GM18526 (cell line): ENCODE measurements around the gene NFATC2.

Experiments used
- POLR2A ChIP-seq: IDR thresholded peaks from 3 replicates; pipeline ENCODE4 v1.6.1; 2011; ENCODE audit not compliant: insufficient read length; ENCODE audit errors: extremely low read depth

The NFATC2 gene

DNA sequence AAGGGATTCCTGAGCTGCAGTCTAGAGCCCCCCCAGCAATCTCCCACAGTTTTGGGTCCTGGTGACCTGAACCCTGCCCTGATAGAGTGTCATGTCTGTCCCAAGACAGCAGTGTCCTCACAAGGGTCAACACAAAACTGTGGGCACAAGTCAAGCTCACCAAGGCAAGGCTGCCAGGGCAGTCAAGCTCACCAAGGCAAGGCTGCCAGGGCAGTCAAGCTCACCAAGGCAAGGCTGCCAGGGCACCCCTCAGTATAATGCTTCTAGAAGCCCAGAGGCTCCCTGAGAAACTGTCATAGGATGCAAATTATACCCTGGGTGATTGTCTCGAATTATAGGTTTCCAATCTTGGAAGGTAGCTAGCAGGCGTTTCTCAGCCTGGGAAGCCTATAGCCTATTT, 108.5 kb downstream of the NFATC2 start:
- no peak for TF ChIP-seq POLR2A

DNA sequence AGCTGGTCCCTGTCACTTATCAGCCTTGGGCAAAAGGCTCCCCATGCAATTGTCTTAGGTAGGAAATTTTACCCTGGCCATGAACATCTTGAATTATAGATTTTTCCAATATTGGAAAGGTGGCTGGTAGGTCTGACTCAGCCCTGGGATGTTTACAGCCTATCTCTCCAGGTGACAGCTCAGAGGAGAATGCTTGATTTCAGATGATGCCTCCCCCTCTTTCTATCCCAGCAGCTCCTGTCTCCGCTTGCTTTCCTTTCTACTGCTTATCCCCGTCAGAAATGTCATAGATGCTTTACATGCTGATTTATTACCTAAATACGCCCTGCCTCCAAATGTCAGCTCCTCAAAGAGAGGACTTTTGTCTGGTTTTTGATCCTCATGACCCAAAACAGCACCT, 109.6 kb downstream of the NFATC2 start:
- TF ChIP-seq POLR2A = no peak

DNA sequence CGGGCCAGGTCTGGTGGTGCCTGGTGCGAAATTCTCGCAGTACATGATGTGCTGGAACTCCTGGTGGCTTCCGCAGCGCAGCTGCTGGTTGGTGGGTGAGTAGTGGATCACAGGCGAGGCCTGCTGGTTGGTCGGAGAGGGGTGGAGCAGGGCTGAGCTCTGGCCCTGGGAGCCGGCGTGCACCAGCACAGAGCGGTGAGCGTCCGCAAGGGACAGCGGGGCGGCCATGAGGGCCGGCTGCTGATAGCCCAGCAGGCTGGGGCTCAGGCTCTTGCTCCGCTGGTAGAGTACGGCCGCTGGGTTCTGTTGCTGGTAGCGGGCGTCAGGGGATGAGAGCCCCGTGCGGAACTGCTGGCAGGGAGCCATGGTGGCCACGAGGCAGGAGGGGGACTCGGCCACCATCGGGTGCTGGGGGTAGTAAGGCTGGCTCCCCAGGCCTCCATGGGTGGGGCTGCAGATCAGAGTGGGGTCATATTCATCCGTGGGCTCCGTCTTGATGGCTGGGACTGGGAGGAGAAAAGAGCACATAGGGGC, 110.2 kb downstream of the NFATC2 start:
- no peak for TF ChIP-seq POLR2A

DNA sequence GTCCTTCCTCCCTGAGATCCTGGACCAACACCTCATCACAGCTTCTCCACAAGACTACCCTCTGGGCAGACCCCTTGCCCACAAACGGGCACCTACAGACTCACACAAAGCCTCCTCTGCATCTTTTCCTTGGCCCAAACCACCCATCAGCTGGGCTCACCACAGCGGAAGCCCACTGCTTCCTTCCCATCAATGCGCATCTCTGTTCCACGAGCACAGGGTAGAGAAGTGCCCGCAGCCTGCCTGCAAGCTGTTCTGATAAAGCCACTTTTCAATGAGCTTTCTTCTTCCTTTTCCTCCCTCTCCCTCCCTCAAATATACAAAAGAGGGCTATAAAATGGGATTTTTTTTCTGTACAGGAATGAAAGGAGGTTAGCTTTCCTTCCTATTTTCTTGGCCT, 111.2 kb downstream of the NFATC2 start:
- no peak for TF ChIP-seq POLR2A

DNA sequence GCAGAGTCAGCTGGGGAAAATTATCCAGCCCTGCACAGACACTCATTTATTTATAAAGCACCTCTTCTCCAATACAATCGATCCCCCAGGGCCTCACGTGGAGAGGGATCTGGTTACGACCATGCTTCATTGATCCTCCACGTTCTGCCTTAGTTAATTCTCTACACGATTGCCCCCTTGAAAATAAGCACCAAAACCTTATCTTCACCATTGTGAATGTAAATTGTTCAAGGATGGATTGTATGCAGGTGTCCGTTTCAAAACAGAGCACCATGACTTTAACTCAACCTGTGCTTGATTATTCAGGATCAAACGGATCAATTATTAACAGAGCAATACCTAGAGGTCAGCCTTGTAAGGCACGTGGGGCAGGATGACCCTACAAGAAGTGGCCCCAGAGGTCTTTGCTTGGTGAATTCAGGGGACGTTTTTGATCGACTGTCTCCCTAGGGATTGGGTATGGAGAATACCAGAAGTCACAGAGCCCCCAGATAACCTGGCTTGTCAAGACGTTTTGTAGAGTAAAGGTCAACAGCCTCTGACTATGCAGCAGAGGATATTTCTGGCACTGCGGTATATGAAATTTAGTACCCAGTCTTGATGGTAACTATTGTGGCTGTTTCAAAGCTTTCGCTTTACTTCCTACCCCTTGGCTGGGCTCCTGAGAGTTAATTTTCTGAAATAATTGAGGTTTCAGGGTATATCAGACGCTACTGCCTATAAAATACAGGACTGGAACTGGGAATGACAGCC, 112.1 kb downstream of the NFATC2 start:
- TF ChIP-seq POLR2A = no peak

DNA sequence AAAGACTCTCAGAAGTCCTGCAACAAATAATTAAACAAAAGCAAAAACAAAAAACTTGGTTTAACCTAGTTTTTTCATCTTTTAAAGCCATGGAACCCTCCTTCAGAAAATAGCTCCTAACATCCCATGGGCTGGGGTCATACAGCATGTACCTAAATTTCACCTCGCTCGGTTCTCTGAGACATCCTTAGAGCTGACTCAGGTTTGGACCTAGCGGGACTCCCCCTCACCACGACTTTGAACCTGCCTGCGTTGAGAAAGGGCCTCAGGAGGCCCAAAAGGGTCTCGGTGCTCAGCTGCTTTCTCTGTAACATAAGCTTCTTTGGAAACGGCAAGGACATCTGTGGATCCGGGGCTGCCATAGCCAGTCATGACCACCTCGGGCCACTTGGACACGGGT, 112.8 kb downstream of the NFATC2 start:
- TF ChIP-seq POLR2A = no peak

DNA sequence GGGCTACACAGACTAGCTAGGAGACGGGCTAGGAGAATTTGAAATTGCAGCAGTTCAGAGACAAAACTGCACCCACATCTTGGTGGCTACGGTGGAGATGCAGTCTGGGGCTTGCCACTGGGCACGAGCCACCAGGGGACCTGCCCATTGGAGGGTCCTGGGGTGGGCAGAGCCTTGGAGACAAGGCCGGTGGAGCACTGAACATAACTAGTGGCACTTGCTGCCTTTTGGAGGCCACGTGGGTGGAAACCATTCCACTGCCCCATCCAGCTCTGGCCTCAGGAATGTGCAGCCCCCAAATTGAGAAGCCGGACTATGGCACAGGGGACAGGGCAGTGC, 113.4 kb downstream of the NFATC2 start:
- no peak for TF ChIP-seq POLR2A

DNA sequence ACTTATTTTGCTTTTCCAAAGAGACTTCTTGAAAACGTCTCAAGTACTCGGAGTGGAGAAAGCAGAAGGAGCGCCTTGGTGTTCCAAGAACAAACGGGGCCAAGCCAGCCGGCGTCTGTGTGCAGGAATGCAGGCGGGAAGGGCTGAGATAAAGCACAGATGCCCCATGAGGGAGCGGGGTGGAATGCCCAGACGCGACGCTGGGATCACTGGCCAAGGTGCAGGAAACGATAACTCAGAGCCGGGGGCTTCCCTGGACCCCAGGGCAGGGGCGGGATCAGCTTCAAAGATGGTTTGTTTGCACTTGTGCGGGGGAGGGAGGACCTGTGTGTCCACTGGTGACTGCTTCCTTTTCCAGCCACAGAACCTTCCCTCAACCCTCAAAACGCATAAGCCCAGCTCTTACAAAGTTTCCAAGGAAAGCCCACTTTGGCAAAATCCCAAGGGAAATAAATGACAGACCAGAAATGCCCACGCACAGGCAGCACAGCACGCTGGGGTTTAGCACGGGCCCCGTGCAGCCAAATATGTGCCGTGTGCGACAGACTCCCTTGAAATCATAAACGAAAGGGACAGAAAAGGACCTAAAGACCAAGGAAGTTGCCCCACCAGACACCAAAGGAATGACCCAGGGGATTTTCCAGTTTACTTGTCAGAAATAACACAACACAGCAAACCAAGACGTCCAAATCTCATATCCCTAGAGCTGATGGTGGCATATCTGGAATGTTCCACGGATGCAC, 113.9 kb downstream of the NFATC2 start:
- TF ChIP-seq POLR2A = no peak

DNA sequence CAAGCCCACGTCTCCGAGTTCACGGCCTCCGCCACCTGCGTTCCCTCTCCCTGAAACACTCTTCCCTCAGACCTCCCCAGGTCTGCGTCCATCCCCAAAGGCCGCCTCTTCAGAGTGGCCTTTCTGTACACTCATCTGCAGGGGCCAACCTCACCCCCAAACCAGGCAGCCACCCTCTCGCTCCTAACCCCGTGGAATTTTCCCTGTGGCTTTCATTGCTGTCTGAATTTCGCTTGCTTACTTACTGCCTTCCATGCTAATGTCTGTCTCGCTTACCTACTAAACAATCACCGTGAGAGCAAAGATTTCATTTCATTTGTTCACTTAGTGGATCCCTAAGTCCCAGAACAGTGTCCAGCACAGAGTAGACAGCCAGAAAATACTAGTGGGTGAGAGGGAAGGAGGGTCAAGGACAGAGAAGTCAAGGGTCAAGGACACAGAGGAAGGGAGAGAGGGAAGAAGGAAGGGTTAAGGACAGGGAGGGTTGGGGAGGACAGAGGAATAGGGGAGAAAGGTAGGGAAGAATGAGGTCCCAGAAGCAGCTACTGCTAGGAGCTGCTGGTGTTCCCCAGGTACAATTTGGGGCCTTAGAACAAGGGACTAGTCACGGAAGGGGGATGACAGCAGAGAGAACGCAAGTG, 114.7 kb downstream of the NFATC2 start:
- no peak for TF ChIP-seq POLR2A

DNA sequence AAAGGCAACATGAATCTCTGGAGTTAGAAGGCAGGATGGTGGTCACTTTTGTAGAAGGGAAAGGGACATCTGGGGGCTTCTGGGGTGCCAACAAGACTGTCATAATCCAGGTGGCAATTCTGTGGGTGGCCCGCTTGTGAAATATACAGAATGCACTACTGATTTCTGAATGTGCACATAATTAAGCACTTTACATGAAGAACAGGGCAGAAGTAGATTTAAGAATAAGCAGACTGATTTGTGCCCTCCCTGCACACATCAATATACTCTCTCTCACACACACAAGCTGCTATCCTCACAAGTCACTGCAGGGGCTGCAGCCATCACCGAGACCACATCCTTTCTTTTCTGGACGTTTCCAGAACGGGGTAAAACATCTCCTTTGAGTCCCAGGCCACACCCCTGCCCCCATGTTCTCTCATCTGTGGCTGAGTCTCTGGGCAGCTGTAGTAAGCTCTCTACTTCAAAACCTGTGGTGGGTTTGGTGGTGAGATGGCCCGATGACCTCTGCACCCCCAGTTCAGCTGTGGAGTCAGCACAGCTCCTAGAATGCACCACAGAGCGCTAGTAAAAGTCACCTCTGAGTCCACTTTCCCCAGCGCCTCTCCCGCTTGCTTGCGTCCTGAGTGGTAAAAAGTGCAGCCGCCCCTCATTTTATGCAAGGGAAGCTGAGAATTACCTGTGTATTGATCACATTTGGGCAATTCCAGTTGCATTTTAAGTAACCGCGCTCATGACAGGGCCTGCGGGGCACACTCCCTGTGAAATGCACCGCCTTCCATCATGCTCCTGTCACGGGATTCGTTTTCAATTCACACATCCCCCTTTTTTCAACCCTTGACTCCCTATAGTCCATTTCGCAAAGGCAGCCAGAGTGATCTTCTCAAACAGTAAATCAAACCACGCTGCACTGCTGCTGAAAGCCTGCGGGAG, 115.5 kb downstream of the NFATC2 start:
- TF ChIP-seq POLR2A = no peak

DNA sequence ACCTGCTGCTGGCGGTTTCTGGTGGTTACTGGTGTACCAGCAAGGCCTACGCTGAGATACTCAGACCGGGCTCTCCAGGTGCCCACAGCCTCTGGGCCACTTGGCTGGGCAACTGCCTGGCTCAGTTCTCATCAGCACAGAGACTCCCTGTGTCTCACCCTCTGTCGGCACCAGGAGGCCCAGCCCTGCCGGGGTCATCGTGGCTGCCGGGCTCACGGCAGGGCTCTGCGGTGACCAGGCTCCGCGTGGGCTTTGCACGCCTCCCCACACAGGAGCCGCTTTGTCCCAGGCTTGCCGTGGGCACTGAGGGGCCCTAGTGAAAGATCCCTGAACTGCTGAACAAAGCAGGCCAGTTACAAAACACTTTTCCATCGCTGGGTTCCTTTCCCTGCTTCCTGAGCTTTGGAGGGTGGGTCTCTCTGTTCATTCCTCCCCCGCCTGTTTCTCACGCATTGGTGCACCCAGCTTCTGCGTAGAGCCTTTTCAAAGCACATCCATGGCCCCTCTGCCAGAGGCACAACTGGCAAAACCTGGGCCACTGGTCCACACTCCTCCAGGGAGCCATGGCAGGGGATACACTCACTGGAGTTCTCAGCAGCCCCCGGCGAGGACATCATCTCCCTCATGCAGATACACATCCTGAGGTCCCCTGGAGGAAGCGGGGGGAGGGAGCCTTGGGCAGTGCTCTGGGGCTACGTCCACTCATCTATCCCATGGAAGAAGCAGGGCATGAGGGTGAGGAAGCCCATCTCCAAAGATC, 117.0 kb downstream of the NFATC2 start:
- TF ChIP-seq POLR2A = no peak

DNA sequence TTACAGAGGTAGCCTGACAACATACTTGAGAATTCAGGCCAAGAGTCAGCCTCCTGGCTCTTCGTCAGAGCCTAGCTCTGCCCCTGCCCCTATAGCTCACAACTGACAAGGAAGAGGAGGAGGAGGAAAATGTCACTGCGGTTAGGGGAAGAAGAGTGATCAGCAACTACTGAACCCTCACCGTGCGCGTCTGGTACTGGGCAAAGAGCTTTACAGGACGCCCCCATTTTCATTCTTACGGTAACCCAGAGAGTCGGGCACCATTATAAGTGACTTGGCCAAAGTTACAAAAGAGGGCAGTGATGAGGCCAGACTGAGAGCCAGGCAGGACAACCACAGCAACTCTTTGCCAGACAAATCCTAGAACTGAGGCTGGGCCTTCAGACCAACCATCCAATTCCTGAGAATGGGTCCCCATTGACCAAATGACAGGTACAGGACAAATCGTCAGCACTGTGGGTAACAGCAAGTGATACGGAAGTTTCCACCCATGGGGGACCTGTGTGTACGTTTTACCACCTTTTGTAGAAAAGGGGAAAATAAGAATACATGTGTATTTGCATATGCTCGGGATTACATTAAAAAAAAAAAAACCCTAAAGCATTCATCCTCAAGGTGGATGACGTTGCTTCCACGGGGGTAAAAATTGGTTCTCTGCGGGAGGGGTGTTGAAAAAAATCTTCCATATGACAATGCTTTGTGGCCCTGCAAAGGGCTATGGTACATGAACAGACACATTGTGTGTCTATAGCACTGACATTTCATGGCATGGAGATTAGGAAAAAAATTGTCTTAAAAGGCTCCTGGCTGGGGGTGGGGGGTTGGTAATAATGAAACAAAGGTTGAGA, 118.0 kb downstream of the NFATC2 start:
- no peak for TF ChIP-seq POLR2A

DNA sequence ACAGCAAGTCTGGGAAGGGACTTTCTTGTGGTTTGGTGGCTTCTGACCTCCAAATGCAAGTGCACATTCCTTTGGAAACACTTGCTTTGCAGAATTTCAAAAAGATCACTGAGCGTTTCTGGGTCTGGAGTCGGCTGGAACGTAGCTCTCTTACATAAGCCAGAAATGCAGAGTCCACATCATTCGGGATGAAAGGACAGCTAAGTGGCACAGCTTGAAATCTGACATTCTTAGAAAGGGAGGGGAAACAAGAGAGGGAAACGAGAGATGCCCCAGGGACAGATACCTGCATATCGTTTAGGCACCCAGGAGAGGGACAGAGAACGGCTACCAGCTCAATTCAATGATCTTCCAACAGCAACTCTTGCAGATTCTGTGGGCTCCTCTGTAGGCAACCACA, 118.7 kb downstream of the NFATC2 start:
- TF ChIP-seq POLR2A = no peak
